IMR-90 (cell line): ENCODE data around the gene LIN7C.

Source experiments
- BHLHE40 ChIP-seq: fragments of 150-350 bp; IDR thresholded peaks from 2 replicates; pipeline ENCODE4 v1.6.1; 2016; ENCODE audit warnings: mild to moderate bottlenecking, low read depth, low read length
- CEBPB ChIP-seq: IDR thresholded peaks from 2 replicates; pipeline ENCODE4 v1.6.1; 2012; ENCODE audit warnings: low read depth, low read length, improper control_type of control experiment
- CHD1 ChIP-seq: IDR thresholded peaks from 2 replicates; pipeline ENCODE4 v1.6.1; 2012; ENCODE audit warnings: low read depth, low read length, improper control_type of control experiment
- FOS ChIP-seq: fragments of 150-350 bp; IDR thresholded peaks from 2 replicates; pipeline ENCODE4 v1.6.1; 2016; ENCODE audit warnings: low read depth, low read length
- MAFK ChIP-seq: IDR thresholded peaks from 2 replicates; pipeline ENCODE4 v1.6.1; 2012; ENCODE audit warnings: low read depth, low read length, improper control_type of control experiment
- MAZ ChIP-seq: IDR thresholded peaks from 2 replicates; pipeline ENCODE4 v1.6.1; 2012; ENCODE audit warnings: low read depth, mild to moderate bottlenecking, low read length, improper control_type of control experiment, moderate library complexity, borderline replicate concordance
- MXI1 ChIP-seq: IDR thresholded peaks from 2 replicates; pipeline ENCODE4 v1.6.1; 2012; ENCODE audit warnings: low read depth, mild to moderate bottlenecking, low read length, moderate library complexity, borderline replicate concordance
- POLR2A ChIP-seq: IDR thresholded peaks from 2 replicates; pipeline ENCODE4 v1.6.1; 2012; ENCODE audit warnings: mild to moderate bottlenecking, low read depth, low read length
- RAD21 ChIP-seq: IDR thresholded peaks from 2 replicates; pipeline ENCODE4 v1.6.1; 2012; ENCODE audit warnings: low read length, improper control_type of control experiment
- RCOR1 ChIP-seq: IDR thresholded peaks from 2 replicates; pipeline ENCODE4 v1.6.1; 2012; ENCODE audit warnings: mild to moderate bottlenecking, low read length, improper control_type of control experiment; ENCODE audit not compliant: insufficient replicate concordance
- RFX5 ChIP-seq: IDR thresholded peaks from 2 replicates; pipeline ENCODE4 v1.8.0; 2012; ENCODE audit warnings: low read depth, mild to moderate bottlenecking, low read length, moderate library complexity
- SMC3 ChIP-seq: fragments of 150-350 bp; IDR thresholded peaks from 2 replicates; pipeline ENCODE4 v1.6.1; 2016; ENCODE audit warnings: low read depth, mild to moderate bottlenecking, antibody characterized with exemption, low read length, moderate library complexity
- TF ChIP-seq, protein P1 (sequence below): conservative IDR thresholded peaks from 2 replicates; pipeline ENCODE4 v1.5.1; 2012; ENCODE audit warnings: mild to moderate bottlenecking, low read depth, low read length, improper control_type of control experiment
- TF ChIP-seq, protein P2 (sequence below): fragments of 150-350 bp; IDR thresholded peaks from 2 replicates; pipeline ENCODE4 v1.6.1; 2017; ENCODE audit warnings: mild to moderate bottlenecking, antibody characterized with exemption, low read length, low read depth

DNA sequence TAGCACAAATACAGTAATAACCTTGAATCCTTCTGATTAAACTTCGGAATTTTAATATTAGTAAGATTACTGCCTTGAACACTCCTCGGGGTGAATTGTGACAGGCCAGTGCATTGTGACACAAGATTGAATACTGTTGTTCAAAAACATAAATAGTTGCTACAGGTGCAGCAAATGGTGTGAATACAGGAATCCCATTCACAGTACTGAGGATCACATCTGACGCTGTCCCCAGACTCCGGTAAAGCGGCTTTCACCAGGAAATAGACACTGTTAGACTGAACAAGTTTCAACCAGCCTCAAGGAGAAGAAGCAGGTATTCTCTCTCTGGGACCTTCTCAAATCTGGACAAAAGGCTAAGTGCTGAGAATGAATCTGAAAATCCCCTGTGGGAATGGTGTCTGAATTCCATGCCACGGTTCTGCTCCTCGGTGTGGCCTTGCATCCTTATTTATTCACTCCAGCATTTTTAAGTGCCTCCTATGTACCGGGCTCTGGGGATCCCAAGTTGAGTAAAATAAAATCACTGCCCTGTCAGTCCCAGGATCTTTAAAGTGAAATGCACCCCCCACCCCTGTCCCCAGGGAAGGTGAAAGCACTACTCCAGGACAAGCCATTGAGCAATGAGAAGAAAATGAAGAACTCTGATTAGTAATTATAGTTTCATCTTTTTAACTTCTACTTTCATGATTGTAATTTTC is 37.4 kb downstream of the LIN7C start:
- TF ChIP-seq, protein P1, sequence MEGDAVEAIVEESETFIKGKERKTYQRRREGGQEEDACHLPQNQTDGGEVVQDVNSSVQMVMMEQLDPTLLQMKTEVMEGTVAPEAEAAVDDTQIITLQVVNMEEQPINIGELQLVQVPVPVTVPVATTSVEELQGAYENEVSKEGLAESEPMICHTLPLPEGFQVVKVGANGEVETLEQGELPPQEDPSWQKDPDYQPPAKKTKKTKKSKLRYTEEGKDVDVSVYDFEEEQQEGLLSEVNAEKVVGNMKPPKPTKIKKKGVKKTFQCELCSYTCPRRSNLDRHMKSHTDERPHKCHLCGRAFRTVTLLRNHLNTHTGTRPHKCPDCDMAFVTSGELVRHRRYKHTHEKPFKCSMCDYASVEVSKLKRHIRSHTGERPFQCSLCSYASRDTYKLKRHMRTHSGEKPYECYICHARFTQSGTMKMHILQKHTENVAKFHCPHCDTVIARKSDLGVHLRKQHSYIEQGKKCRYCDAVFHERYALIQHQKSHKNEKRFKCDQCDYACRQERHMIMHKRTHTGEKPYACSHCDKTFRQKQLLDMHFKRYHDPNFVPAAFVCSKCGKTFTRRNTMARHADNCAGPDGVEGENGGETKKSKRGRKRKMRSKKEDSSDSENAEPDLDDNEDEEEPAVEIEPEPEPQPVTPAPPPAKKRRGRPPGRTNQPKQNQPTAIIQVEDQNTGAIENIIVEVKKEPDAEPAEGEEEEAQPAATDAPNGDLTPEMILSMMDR: no peak
- TF ChIP-seq RAD21 (no peak), MAZ (no peak), POLR2A (no peak), MXI1 (no peak), MAFK (no peak), SMC3 (no peak), RCOR1 (no peak), BHLHE40 (no peak), RFX5 (no peak), FOS (no peak), CHD1 (no peak), CEBPB (no peak)
- TF ChIP-seq, protein P2, sequence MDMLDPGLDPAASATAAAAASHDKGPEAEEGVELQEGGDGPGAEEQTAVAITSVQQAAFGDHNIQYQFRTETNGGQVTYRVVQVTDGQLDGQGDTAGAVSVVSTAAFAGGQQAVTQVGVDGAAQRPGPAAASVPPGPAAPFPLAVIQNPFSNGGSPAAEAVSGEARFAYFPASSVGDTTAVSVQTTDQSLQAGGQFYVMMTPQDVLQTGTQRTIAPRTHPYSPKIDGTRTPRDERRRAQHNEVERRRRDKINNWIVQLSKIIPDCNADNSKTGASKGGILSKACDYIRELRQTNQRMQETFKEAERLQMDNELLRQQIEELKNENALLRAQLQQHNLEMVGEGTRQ: no peak
